Activated naive CD8-positive, alpha-beta T cell treated with anti-CD3 and anti-CD28 coated beads, Interleukin-2, amount 10 ng/mL, durations not matched to agents 7 days and 5 days (primary cell): Measurements from ENCODE around the gene PPARD. TPM values are rescaled to one million over a fixed set of nuclear protein-coding genes. Genes with fewer than 3 reads are reported as not detected.
"Not testable (repeated sequence)": the region's sequence is repeated elsewhere in the genome, so short reads cannot be mapped to it uniquely, and the experiment has no call there.

Source experiments
- ATAC-seq: fragments of 150-1000 bp; cut with Tn5 transposase; one replicate; pipeline ENCODE4 v1.10.0; 2021; ENCODE audit warnings: low read depth, moderate library complexity
- POLR2A ChIA-PET: fragments of 350-600 bp; sonication (Branson Sonifier 250); formaldehyde crosslinking; loops from one replicate; lab custom pipeline; 2021; ENCODE audit warnings: antibody characterized with exemption; lab: Charles Lee
- DNase-seq: peaks from one replicate; pipeline ENCODE4 v3.0.0; 2021
- H3K27ac Mint-ChIP-seq: one replicate; pipeline ENCODE4 v1.8.0; 2022; ENCODE audit warnings: mild to moderate bottlenecking, mixed read lengths
- H3K27me3 Mint-ChIP-seq: one replicate; pipeline ENCODE4 v1.8.0; 2022; ENCODE audit warnings: mild to moderate bottlenecking, moderate library complexity, mixed read lengths
- H3K36me3 Mint-ChIP-seq: one replicate; pipeline ENCODE4 v1.8.0; 2021; ENCODE audit warnings: mild to moderate bottlenecking, mixed read lengths
- H3K4me1 Mint-ChIP-seq: one replicate; pipeline ENCODE4 v1.8.0; 2021; ENCODE audit warnings: mixed read lengths
- H3K4me3 Mint-ChIP-seq: one replicate; pipeline ENCODE4 v1.8.0; 2022; ENCODE audit warnings: mild to moderate bottlenecking, moderate library complexity, mixed read lengths
- H3K9me3 Mint-ChIP-seq: one replicate; pipeline ENCODE4 v1.8.0; 2021; ENCODE audit warnings: mixed read lengths
- total RNA-seq, 2 experiments: library from RNA; stranded (reverse); gene quantifications; one replicate each; pipeline ENCODE4 v1.2.3, GENCODE V29; 2021

Gene PPARD
- total RNA-seq, 2 experiments from 2014 or later = 43.0 to 45.9 TPM

DNA sequence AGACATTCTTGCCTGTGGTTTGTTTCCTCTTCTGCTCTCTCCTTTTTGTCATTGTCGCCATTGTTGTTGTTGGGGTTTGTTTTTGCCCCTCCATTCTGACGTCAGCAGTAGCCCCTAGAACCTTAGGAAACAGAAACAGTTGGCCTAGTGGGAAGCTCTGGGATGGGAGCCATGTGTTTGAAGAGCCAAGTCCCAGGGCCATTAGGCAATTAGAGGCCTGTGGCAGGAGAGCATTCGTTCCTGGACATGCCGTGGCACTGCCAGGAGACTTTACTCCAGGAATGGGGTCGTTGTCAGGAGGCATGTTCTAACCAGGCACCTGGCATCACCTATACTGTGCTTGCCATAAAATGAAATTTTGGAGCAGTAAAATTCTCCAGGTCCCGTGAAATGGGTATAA is 39.7 kb downstream of the PPARD start:
- H3K4me1 Mint-ChIP-seq = peaks cover 27% of the 10 kb centered on the region
- H3K36me3 Mint-ChIP-seq = peaks cover 48% of the 10 kb centered on the region
- no peak for DNase-seq
- peaks cover 5% of the 10 kb centered on the region for H3K9me3 Mint-ChIP-seq
- POLR2A ChIA-PET = no interaction called here
- no peaks in the 10 kb centered on the region for H3K27me3 Mint-ChIP-seq
- H3K4me3 Mint-ChIP-seq = no peak overlapping the region
- no peak for ATAC-seq
- no peak overlapping the region for H3K27ac Mint-ChIP-seq

DNA sequence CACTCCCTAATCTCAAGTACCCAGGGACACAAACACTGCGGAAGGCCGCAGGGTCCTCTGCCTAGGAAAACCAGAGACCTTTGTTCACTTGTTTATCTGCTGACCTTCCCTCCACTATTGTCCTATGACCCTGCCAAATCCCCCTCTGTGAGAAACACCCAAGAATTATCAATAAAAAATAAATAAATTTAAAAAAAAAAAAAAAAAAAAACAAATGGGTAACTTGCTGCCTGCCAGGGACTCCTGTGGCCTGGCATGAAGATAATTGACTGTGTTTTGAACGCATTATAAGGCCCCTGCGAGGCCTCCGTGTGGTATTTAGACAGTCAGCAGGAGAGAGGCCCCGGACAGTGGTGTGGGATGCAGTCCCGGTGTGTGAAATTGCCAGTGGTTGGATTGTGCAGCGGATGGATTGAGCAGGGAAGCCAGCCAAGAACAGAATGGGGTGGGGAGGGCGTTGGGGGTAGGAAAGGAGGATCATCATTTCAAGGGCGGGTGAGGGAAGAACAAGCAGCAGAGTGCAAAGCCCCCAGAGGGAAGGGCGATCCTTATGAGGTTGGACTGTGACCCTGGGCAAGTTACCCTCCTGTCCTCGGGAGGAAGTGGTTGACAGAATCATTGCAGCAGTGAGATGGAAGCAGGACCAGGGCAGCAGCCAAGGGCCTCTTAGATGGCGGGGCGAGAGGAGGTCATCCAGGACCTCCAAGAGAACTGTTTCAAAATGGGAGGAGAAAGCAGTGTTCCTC is 43.3 kb downstream of the PPARD start:
- ATAC-seq = no peak
- POLR2A ChIA-PET = no interaction called here
- H3K27ac Mint-ChIP-seq = peak overlapping the region; percentile 19
- H3K9me3 Mint-ChIP-seq = peaks cover 3% of the 10 kb centered on the region
- H3K36me3 Mint-ChIP-seq = peaks cover 37% of the 10 kb centered on the region
- no peak for DNase-seq
- no peaks in the 10 kb centered on the region for H3K27me3 Mint-ChIP-seq
- peak overlapping the region; percentile 19 for H3K4me3 Mint-ChIP-seq
- peaks cover 32% of the 10 kb centered on the region for H3K4me1 Mint-ChIP-seq

DNA sequence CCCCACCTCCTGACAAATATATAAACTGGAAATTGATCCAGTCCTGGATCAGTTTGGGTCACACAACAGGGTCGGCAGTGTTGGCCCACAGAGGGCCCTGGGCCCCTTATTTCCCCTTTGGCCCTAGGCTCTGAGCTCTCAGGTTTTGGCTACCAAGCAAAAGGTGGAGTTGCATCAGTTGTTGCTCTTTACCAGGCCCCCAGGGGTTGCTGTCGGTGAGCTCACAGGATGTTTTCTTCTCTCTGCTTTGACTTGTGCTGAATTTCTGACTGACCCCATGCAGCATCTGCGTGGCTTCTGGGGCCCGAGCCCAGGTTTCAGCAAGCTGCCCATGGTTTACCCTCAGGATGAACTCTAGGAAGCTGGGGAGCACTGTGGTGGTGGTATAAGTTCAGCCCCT is 44.6 kb downstream of the PPARD start:
- POLR2A ChIA-PET = no interaction called here
- peaks cover 3% of the 10 kb centered on the region for H3K9me3 Mint-ChIP-seq

DNA sequence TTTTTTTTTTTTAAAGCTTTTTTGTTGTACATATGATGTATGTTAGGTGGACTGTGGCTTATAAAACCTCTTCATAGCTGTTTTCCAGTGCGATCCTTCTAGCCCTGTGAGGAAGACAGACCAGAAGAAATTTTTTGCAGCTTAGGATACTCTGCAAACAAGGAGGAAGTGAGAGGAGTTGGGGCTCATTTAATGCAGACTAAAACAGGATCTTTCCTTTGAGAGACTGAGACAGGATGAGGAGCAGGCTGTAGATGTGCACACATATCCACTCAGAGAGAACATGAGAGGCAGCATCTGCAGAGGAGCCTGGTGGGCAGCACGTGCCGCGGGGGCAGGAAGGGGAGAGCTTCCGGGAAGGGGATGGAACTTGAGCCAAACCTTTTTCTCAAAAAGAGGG is 45.7 kb downstream of the PPARD start:
- H3K36me3 Mint-ChIP-seq = peaks cover 23% of the 10 kb centered on the region
- H3K4me1 Mint-ChIP-seq = peaks cover 34% of the 10 kb centered on the region
- POLR2A ChIA-PET = no interaction called here
- DNase-seq (no peak), ATAC-seq (no peak)
- peak overlapping the region; percentile 35 for H3K27ac Mint-ChIP-seq
- H3K9me3 Mint-ChIP-seq = peaks cover under 1% of the 10 kb centered on the region
- no peaks in the 10 kb centered on the region for H3K27me3 Mint-ChIP-seq
- H3K4me3 Mint-ChIP-seq = no peak overlapping the region

More for the DNA sequence above, 44.6 kb downstream of the PPARD start:
- DNase-seq (no peak), ATAC-seq (no peak)
- no peak overlapping the region for H3K4me3 Mint-ChIP-seq
- peaks cover 31% of the 10 kb centered on the region for H3K4me1 Mint-ChIP-seq
- H3K27ac Mint-ChIP-seq = peak overlapping the region; percentile 63
- H3K36me3 Mint-ChIP-seq = peaks cover 31% of the 10 kb centered on the region
- H3K27me3 Mint-ChIP-seq = no peaks in the 10 kb centered on the region

DNA sequence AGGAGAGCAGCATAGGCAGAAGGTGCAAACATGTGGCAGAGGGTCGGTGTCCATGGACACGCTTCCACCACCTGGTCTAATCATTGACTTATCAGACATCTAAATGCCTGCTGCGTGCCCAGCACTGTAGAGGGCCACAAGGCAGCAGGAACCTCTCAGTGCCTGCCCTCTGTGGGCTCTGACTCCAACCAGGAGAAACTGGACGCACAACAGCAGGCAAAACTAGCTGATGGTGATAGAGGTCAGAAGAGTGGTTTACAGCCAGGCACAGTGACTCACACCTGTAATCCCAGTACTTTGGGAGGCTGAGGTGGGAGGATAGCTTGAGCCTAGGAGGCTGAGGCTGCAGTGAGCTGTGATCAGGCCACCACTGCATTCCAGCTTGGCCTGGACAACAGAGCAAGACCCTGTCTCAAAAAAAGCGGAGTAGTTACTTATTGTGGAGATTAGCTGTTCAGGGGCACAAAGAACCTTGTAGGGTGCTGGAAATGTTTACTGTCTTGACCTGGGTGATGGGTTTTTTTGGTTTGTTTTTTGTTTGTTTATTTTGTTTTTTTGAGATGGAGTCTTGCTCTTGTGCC is 46.5 kb downstream of the PPARD start:
- Mint-ChIP-seq H3K9me3 (no peaks in the 10 kb centered on the region), H3K4me3 (no peak overlapping the region), H3K4me1 (peaks cover 41% of the 10 kb centered on the region), H3K27me3 (no peaks in the 10 kb centered on the region), H3K36me3 (peaks cover 22% of the 10 kb centered on the region), H3K27ac (no peak overlapping the region)
- ATAC-seq (no peak), DNase-seq (no peak)
- POLR2A ChIA-PET = no interaction called here

DNA sequence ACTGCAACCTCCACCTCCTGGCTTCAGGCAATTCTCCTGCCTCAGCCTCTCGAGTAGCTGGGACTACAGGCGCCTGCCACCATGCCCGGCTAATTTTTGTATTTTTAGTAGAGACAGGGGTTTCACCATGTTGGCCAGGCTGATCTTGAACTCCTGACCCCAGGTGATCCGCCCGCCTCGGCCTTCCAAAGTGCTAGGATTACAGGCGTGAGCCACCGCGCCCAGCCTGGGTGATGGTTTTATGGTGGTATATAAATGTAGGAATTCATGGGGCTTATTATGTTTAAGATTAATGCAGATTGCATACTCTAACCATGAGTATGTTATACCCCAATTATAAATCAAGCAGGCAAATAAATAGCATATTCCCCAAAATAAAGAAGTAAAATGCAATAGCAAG is 47.0 kb downstream of the PPARD start:
- H3K27me3 Mint-ChIP-seq, H3K9me3 Mint-ChIP-seq, POLR2A ChIA-PET, H3K27ac Mint-ChIP-seq, ATAC-seq, DNase-seq, H3K4me3 Mint-ChIP-seq: not testable (repeated sequence)
- Mint-ChIP-seq H3K4me1 (peaks cover 46% of the 10 kb centered on the region), H3K36me3 (peaks cover 22% of the 10 kb centered on the region)

DNA sequence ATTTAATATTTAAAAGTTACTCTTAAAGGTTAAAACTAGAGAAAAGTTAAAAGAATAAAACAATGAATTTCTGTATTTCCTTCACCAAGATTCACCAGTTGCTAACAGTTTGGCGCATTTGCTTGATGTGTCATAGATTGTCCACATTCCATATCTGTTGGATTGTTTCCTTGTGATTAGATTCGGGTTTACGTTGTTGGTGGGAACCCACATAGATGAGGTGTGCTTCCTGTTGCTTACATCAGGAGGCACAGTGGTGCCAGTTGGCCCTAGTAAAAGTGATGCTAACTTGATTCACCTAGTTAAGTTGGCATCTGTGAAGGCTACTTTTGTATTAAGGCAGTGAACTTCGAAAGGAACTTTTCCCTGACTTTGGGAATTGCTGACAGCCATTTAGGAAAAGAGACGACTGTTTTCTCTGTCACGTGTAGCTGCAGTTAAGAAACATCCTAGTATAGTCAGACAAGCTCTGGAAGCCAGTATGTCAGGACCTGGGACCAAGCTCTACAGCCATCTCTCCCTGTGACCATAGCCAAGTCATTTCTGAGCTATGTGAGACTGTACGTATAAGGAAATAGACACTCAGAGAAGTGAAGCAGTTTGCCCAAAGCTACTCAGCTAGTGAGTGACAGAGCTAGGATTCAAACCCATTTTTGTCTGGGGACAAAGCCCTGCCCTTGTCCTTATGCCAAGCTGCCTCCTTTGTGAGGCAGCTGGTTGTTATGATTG is 49.0 kb downstream of the PPARD start:
- DNase-seq = no peak
- Mint-ChIP-seq H3K9me3 (no peaks in the 10 kb centered on the region), H3K36me3 (peaks cover 16% of the 10 kb centered on the region), H3K27me3 (no peaks in the 10 kb centered on the region), H3K4me3 (no peak overlapping the region), H3K4me1 (peaks cover 45% of the 10 kb centered on the region), H3K27ac (no peak overlapping the region)
- ATAC-seq = no peak
- POLR2A ChIA-PET = interaction anchor here (1.5 kb wide), 1 partner anchor 89 kb away, joined by 3 read pairs; no protein-coding TSS in a partner anchor

DNA sequence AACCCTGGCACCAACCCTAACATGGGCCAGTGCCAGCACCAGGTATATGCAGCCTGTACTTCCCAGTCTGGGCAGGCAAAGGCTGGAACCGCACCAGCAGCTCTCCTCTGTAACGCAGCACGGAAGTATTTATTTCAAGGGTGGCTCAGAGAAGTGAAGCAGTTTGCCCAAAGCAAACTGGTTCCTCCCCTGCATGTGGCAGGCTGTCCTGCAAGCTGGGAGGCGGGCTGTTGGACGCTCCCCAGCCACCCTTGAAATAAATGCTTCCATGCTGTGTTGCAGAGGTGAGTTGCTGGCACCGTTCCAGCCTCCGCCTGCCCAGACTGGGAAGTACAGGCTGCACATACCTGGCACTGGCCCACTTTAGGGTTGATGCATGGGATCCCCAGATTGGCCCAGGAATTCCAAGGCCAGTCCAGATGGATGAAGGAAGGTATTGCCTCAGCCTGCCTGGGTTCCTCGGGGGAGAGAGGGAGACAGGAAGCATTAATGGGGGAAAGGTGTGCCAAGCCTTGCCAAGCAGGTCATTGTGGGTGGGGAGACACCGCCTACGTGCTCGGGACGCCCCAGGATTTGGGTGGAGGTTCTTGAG is 49.8 kb downstream of the PPARD start:
- Mint-ChIP-seq H3K4me1 (peaks cover 44% of the 10 kb centered on the region), H3K27ac (no peak overlapping the region), H3K9me3 (no peaks in the 10 kb centered on the region), H3K27me3 (no peaks in the 10 kb centered on the region), H3K36me3 (peaks cover 18% of the 10 kb centered on the region), H3K4me3 (no peak overlapping the region)
- DNase-seq (no peak), ATAC-seq (no peak)
- POLR2A ChIA-PET = interaction anchor here (1.5 kb wide), 1 partner anchor 89 kb away, joined by 3 read pairs; no protein-coding TSS in a partner anchor

DNA sequence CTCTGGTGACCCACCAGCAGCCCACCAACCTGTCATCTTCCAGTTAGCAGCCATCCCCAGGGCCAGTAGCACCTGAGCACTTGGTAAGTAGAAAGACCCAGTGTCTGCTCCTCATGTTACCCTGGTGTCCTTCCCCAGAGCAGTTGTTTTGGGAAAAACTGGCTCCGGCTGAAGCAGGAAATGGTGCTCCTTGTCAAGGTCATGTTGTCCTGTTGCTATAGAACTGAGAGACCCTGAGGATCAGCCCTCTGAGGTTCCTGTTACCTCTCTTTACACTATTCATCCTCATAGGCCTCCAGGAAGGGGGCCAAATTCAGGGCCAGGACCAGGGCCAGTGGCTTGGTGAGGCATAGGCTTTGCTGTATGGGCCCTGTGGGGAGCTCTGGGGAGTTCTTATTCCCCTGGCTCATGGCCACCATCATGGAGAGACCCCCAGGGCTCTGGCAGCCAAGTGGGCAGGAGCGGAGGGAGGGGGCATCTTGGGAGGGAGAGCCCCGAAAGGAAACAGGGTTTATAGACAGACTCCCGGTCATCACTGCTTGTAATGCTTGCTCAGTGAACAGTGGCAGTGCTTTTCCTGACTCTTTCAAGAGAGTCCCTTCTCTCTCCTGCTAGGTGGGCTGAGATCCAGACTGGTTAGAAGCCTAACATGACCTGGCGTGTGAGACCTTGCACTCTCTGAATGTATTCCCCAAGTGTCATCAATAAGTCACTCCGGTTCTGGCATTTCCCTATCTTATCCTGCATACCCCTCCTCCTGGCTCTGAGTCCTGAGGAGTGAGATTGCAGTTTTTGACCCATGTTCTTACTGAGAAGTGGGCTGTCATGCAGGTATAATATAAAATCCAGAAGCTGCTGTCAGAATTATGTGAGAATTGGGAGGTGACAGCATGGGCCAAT is 50.7 kb downstream of the PPARD start:
- DNase-seq (no peak), ATAC-seq (no peak)
- peaks cover 23% of the 10 kb centered on the region for H3K36me3 Mint-ChIP-seq
- no peaks in the 10 kb centered on the region for H3K27me3 Mint-ChIP-seq
- H3K27ac Mint-ChIP-seq = peak overlapping the region; percentile 86
- H3K4me3 Mint-ChIP-seq = no peak overlapping the region
- POLR2A ChIA-PET = interaction anchor here (1.2 kb wide), 1 partner anchor 18 kb away, joined by 4 read pairs; no protein-coding TSS in a partner anchor
- peaks cover 46% of the 10 kb centered on the region for H3K4me1 Mint-ChIP-seq
- no peaks in the 10 kb centered on the region for H3K9me3 Mint-ChIP-seq

DNA sequence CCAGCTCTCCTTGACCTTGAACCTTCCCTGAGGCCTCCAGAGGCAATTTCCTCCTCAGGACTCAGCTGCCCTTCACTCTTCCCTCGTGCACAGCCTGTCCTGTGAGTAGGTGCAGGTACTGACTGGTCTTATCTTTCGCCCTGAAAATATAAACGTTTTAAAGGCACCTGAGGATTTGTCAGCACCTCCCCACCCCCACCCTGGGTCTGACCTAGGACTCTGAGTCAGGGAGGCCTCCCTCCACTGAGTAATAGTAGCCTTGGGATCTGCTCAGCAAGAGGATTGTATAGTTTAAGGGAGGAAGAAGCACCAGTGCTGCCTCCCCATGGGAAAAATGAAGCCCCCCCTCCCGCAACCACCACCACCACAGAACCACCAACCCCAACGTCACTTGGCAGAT is 54.6 kb downstream of the PPARD start:
- Mint-ChIP-seq H3K27ac (no peak overlapping the region), H3K4me1 (peaks cover 40% of the 10 kb centered on the region), H3K4me3 (no peak overlapping the region), H3K36me3 (peaks cover 17% of the 10 kb centered on the region), H3K9me3 (no peaks in the 10 kb centered on the region), H3K27me3 (no peaks in the 10 kb centered on the region)
- no peak for ATAC-seq
- POLR2A ChIA-PET = no interaction called here
- no peak for DNase-seq

DNA sequence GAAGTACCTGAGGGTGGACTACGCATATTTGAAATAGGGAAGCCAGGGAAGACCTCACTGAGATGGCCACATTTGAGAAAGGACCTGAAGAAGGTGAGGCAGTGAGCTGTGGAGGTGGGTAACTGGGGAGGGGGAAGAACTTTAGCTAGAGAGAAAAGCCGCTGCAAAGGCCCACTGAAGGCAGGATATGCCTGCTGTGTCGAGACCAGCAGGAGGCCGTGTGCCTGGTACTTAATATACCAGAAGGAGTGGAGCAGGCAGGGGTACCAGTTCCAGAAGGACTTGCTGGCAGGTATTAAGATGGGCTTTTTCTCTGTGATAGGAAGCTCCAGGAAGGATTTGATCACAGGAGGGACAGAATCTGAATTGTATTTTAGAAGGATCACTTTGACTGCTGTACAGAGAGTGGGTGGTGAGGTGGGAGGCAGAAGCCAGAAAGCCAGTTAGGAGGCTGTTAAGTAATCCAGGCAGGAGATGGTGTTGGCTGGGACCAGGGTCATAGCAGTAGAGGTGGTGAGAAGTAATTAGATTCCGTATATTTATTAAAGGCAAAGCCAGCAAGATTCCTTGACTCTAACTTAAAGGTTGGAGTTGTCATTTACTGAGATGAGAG is 55.6 kb downstream of the PPARD start:
- peaks cover 17% of the 10 kb centered on the region for H3K36me3 Mint-ChIP-seq
- H3K4me3 Mint-ChIP-seq = no peak overlapping the region
- no peak for ATAC-seq
- H3K27me3 Mint-ChIP-seq = no peaks in the 10 kb centered on the region
- no peaks in the 10 kb centered on the region for H3K9me3 Mint-ChIP-seq
- H3K4me1 Mint-ChIP-seq = peaks cover 37% of the 10 kb centered on the region
- no peak overlapping the region for H3K27ac Mint-ChIP-seq
- DNase-seq = no peak
- POLR2A ChIA-PET = no interaction called here

DNA sequence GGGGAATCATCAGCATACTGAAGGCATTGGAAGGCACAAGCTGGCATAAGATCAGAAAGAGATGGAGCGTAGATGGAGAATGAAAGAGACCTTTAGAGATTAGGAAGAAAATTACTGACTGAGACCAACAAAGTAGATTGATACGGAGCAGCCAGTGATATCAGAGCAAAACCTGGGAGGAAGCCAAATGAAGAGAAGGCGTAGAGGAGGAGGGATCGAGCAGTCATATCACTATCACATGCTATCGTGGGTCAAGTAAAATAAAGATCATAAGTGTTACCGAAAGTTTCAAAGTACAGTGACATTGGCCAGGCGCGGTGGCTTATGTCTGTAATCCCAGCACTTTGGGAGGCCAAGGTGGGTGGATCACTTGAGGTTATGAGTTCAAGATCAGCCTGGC is 56.2 kb downstream of the PPARD start:
- H3K4me1 Mint-ChIP-seq = peaks cover 34% of the 10 kb centered on the region
- H3K4me3 Mint-ChIP-seq = no peak overlapping the region
- DNase-seq (no peak), ATAC-seq (no peak)
- H3K27me3 Mint-ChIP-seq = no peaks in the 10 kb centered on the region
- peaks cover 17% of the 10 kb centered on the region for H3K36me3 Mint-ChIP-seq
- H3K27ac Mint-ChIP-seq = no peak overlapping the region
- H3K9me3 Mint-ChIP-seq = no peaks in the 10 kb centered on the region
- POLR2A ChIA-PET = no interaction called here
